Urothelium cell line (cell line): ENCODE measurements around the gene RPS6KL1.

Source experiments
- DNase-seq: peaks from one replicate; pipeline ENCODE4 v3.0.0; 2011; ENCODE audit warnings: low spot score, mixed read lengths
- FAIRE-seq: peaks from 2 replicates; lab custom pipeline; 2011; peaks lifted over from hg19 to GRCh38; lab: Jason Lieb, UNC

The RPS6KL1 gene

DNA sequence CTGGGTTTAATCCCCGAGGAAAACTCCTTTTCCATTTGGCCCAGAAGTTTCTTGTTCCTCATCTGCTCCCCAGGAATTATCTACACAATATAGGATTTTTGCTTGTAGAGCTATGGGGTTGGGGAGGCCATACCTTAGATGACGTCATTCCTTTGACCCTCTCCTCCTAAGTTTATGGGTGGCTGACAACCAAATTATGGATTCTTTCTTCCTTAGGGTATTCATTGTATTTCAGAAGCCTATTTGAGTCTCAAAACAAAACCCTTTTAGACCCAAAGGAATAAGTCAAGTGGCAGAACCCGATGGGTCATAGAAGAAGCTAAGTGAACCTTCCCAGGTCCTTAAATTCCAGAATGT is 61.3 kb downstream of the RPS6KL1 start:
- FAIRE-seq (no peak), DNase-seq (no peak)

DNA sequence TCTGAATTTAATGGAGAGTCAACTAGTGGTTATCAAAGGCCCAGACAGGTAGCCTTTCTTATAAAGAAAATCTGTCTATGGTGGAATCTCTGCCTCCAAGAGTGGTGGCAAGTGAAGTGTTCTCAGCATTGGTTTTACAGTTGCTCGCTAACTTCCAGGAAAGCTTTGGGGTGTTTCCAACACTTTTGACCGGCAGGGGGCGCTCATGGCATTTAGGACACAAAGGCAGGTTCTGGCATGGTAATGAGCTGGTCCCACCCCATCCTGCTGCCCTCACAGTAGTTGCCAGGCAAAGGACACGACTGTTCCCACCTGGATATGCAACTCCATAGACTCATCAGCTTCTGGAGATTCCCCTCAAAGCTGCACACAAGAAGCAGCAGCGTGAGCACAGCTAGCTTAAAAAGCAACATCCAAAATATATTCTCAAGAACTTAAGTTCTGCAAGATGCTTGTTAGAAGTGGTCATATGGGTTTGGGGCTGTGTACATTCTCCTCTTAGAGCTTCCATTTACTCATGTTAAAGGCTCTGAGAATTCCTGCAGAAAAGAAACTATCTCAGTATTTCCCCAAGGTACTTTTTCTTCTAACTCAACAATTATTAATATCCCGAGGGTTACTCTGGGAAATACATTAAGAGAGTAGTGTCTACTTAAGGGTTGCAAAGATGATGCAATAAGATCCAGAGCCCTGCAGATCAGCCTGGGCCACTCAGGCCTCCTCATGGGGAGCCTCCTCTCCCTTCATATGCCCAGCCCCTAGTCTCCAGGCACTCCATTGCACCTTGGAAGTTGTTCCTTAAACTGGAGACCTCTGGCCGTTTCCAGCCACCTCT is 61.9 kb downstream of the RPS6KL1 start:
- DNase-seq, result peak; percentile 90
- FAIRE-seq, result peak; percentile 13

DNA sequence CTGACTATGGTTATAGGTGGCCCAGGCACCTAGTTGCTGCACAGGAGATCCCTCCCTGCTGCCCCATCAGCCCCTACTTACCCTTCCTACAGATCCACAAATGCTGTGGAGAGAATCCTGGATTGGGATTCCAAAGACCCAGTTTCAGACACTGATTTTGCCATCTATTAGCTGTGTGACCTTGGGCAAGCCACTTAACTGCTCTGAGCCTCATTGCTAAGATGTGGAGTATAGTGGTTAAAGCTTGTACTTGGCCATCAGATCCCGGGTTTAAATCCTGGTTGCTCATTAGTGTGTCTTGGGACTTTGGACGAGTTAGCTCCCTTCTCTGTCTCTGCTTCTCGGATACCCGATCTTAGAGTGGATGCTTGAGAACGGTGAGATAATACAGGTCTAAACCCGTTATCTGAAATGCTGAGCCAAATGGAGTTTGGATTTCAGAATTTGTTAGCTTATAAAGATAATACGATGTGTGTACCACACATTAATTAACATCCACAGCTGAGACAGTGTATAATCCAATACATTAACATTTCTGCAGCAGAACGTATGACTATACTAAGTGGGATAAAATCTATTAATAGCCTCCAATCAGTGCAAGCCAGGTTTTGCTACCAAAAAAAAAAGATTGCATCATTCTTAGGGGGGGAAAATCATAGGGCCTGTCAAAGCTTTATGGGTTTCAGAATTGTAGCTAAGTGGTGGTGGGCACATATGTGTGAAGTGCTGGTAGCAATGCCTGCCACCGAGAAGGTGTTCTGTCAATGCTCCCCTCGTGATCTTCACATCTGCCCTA is 63.1 kb downstream of the RPS6KL1 start:
- DNase-seq, result no peak
- peak; percentile 9 for FAIRE-seq

DNA sequence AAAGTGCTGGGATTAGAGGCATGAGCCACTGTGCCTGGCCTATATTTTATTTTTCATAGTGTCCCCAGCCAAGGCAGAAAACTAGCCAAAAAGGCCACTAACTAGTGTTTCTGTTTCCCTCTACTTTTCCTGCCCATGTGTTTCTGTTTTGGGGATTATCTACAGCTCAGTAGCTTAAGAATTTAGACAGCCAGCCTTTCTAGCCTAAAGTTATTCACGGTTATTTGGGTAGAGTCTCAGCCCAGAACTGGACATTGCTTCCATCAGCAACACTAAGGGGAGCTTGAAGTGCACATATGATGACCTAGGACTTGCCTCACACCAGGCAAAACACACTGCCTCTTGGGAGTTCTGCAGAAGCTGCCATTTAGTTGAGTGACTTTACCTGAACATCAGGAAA is 65.0 kb downstream of the RPS6KL1 start:
- DNase-seq, result no peak
- FAIRE-seq, result no peak

DNA sequence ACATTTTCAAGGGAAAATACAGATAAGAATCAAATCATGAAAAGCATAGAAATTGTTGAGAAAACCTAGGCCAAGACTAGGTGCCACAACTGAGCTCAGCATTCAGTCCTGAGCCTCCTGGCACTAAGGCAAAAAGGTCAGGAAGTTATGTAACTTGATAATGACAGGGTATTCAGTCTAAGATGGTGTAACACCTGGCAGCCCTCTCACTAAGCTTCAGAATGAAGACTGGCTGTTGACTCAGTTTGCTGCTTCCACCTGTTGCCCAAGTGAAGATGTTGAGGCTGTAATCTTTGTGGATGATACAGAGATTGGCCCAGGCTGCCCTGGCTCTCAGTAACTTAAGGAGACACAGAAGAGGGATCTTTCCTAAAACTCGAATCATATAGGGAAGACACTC is 66.7 kb downstream of the RPS6KL1 start:
- DNase-seq, result no peak
- no peak for FAIRE-seq

DNA sequence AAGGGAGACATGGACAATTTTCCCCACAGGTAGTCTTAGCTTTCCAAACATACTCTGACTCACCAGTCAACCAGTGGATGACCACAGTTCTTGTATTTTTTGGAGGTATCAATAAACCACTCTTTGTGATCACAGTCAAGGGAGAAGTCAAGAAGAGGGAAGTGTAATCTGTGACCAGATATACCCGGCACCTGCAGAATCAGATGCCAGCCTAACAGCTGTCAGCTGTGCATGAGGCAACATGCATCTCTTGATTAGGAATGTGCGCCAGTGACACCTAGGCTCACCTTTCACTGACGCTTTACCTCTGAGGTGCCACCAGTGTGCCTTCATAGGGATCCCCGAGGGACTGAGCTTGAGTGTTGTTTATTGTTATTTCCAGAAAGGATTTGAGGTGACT is 67.1 kb downstream of the RPS6KL1 start:
- DNase-seq (no peak), FAIRE-seq (no peak)

DNA sequence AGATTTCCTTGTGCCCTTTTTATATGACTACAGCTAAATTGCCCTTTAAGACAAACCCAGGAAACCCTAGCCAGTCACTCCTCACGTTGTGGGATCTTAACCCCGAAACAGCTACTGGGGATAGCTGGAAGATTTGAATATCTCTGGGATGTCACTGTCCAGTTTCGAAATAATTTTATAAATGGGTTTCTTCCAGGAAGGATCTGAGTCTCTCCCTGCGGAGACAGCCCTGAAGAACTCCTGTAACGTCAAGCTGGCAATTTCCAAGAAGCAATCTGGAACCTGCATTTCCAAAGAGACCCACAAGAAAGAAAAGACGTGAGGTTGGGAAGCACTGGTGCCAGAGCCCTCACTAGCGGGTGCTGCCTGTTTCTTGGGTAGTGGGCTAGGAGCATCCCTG is 68.0 kb downstream of the RPS6KL1 start:
- no peak for DNase-seq
- no peak for FAIRE-seq
